NT2/D1 (cell line): ENCODE results near the gene ELK3.

Experiments used
- DNase-seq: peaks from one replicate; pipeline ENCODE4 v3.0.0-alpha.2; 2011; ENCODE audit warnings: low read depth, low spot score
- H3K27me3 ChIP-seq: 2 replicates; pipeline ENCODE4 v1.6.0; 2011; ENCODE audit warnings: mild to moderate bottlenecking; ENCODE audit not compliant: insufficient read length, insufficient read depth
- H3K36me3 ChIP-seq: 2 replicates; pipeline ENCODE4 v1.6.1; 2011; ENCODE audit warnings: mild to moderate bottlenecking, low read length, mixed read lengths; ENCODE audit not compliant: insufficient read depth, insufficient read length
- H3K4me1 ChIP-seq: 2 replicates; pipeline ENCODE4 v1.5.1; 2011; ENCODE audit not compliant: insufficient read depth, insufficient read length
- H3K4me3 ChIP-seq: 2 replicates; pipeline ENCODE4 v1.5.1; 2011; ENCODE audit warnings: low read depth; ENCODE audit not compliant: insufficient read length
- H3K9ac ChIP-seq: 2 replicates; pipeline ENCODE4 v1.6.0; 2011; ENCODE audit warnings: low read depth; ENCODE audit not compliant: insufficient read length
- H3K9me3 ChIP-seq: 2 replicates; pipeline ENCODE4 v1.5.1; 2011; ENCODE audit warnings: mild to moderate bottlenecking, low read length; ENCODE audit not compliant: insufficient read depth
- SUZ12 ChIP-seq: IDR thresholded peaks from 2 replicates; pipeline ENCODE4 v1.6.1; 2011; ENCODE audit not compliant: insufficient read length, insufficient read depth; ENCODE audit errors: extremely low read depth
- YY1 ChIP-seq: IDR thresholded peaks from 2 replicates; pipeline ENCODE4 v1.6.1; 2011; ENCODE audit not compliant: insufficient read length, insufficient read depth
- ZNF274 ChIP-seq: IDR thresholded peaks from 2 replicates; pipeline ENCODE4 v1.6.1; 2011; ENCODE audit warnings: mild to moderate bottlenecking, low read depth, low read length

The ELK3 gene

GRCh38 chr12:96239711-96240635 lies 45.8 kb downstream of the ELK3 start:
- peaks cover 4% of the 10 kb centered on the region for H3K4me1 ChIP-seq
- no peak overlapping the region for H3K9ac ChIP-seq
- no peaks in the 10 kb centered on the region for H3K9me3 ChIP-seq
- no peak for TF ChIP-seq SUZ12
- no peak for TF ChIP-seq YY1
- no peak for TF ChIP-seq ZNF274
- no peaks in the 10 kb centered on the region for H3K27me3 ChIP-seq
- no peak for DNase-seq
- peaks cover 68% of the 10 kb centered on the region for H3K36me3 ChIP-seq
- H3K4me3 ChIP-seq: no peak overlapping the region

DNA sequence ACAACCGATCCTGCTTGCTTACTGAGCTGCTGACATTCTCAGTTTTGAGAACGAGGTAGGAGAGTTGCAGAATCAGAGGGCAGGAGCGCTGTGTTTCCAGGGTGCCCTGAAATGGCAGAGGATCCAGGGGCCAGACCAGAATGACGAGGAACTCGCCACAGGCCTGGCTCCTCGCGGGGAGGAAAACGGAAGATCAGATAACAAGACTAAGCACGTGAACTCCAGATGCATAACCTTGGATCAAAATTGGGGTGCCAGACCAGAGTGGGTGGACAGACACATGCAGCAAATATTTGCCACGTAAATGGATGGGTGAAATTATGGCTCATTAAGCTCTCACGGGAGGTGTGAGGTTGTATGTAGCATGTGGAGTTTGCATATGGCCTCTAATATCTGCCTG lies 46.5 kb downstream of the ELK3 start:
- DNase-seq: no peak
- no peak for TF ChIP-seq YY1
- TF ChIP-seq SUZ12: no peak
- no peak for TF ChIP-seq ZNF274
- Histone ChIP-seq H3K36me3 (peaks cover 64% of the 10 kb centered on the region), H3K4me1 (peaks cover 4% of the 10 kb centered on the region), H3K9me3 (no peaks in the 10 kb centered on the region), H3K4me3 (no peak overlapping the region), H3K27me3 (no peaks in the 10 kb centered on the region), H3K9ac (no peak overlapping the region)

DNA sequence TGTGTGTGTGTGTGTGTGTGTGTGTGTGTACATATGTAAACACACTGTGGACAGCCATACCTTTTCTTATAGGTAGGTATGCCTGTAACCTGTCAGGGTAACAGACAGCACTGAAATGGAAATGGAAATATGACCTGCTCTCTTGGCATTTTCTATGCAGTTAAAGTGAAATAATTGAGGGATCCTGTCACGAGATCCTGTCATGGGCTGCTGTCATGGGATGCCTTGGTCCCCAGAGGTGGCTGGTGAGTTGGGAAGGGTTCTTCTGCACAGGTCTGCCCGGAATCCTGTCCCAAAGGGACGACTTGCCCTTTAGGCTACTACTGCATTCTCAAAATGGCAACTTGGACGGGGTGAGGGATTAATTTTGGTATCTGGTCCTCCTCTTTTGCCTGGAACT lies 47.3 kb downstream of the ELK3 start:
- Histone ChIP-seq H3K36me3 (peaks cover 60% of the 10 kb centered on the region), H3K27me3 (no peaks in the 10 kb centered on the region), H3K9ac (no peak overlapping the region), H3K4me1 (peaks cover 4% of the 10 kb centered on the region), H3K4me3 (no peak overlapping the region), H3K9me3 (no peaks in the 10 kb centered on the region)
- DNase-seq: no peak
- TF ChIP-seq ZNF274 (no peak), YY1 (no peak), SUZ12 (no peak)

DNA sequence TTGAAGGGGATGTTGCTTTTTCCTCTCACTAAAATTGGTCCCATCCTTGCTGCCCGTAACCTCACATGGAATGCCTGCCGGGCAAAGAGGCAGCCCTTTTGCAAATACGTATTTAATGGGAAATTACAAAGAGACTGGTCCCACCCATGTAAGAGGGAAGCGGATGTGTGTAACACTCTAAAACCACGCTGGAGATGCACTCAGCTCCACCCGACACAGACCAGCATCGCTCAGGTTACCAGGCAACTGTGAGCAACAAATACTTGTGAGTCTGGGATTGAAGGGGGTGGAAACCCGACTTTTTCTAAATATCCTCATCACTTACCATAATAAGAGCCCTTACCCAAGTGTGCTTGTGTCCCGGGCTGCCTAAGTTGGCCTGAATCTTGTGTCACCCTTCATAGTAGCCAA lies 47.7 kb downstream of the ELK3 start:
- TF ChIP-seq YY1: no peak
- no peak for TF ChIP-seq ZNF274
- no peak for TF ChIP-seq SUZ12
- H3K4me1 ChIP-seq: peaks cover 4% of the 10 kb centered on the region

DNA sequence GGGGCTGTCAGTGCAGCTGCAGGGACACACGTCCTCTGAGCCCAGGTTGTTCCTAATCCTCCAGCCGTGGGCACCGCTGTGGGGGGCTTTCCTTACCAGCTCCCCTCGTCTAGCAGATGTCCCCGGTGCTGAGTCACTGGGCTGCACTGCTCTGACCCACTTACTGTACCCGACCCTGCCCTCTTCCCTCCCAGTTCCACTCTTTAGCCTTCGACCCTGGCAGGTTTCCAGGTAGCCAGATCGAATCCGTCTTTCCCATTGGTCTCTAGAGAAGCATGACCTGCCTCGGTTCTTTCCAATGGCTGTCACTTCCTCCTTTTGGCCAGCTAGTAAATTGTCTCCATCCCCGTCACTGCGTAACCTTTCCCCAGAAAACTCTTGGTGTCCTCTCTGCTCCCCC lies 48.4 kb downstream of the ELK3 start:
- Histone ChIP-seq H3K27me3 (no peaks in the 10 kb centered on the region), H3K4me1 (peaks cover 4% of the 10 kb centered on the region), H3K9me3 (no peaks in the 10 kb centered on the region), H3K4me3 (no peak overlapping the region), H3K36me3 (peaks cover 61% of the 10 kb centered on the region), H3K9ac (no peak overlapping the region)
- DNase-seq: no peak
- TF ChIP-seq ZNF274 (no peak), SUZ12 (no peak), YY1 (no peak)

More for the DNA sequence above, 47.7 kb downstream of the ELK3 start:
- H3K4me3 ChIP-seq: no peak overlapping the region
- H3K36me3 ChIP-seq: peaks cover 60% of the 10 kb centered on the region
- no peak for DNase-seq
- H3K9ac ChIP-seq: no peak overlapping the region
- no peaks in the 10 kb centered on the region for H3K27me3 ChIP-seq
- no peaks in the 10 kb centered on the region for H3K9me3 ChIP-seq

DNA sequence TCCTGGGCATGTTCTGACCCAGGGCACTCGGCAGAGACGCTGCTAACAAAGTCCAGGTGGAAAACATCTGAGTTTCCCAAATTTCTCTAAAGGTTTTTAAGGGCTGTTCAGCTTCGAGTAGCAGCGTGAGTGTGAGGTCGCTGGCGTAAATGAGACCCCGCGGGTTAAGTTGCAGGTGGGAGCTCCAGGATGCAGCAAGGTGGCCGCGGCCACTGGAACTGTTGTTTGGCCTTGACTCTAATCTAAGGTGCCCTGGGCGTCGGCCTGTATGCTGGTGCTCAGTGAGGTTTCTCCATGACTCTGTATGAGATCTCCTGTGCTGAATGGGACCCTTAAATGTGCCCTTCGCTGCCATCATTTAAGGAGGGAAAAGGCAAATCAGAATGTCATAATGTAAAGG lies 50.7 kb downstream of the ELK3 start:
- Histone ChIP-seq H3K27me3 (no peaks in the 10 kb centered on the region), H3K9me3 (no peaks in the 10 kb centered on the region), H3K4me3 (no peak overlapping the region), H3K36me3 (peaks cover 70% of the 10 kb centered on the region), H3K4me1 (no peaks in the 10 kb centered on the region), H3K9ac (no peak overlapping the region)
- DNase-seq: no peak
- TF ChIP-seq ZNF274 (no peak), YY1 (no peak), SUZ12 (no peak)

DNA sequence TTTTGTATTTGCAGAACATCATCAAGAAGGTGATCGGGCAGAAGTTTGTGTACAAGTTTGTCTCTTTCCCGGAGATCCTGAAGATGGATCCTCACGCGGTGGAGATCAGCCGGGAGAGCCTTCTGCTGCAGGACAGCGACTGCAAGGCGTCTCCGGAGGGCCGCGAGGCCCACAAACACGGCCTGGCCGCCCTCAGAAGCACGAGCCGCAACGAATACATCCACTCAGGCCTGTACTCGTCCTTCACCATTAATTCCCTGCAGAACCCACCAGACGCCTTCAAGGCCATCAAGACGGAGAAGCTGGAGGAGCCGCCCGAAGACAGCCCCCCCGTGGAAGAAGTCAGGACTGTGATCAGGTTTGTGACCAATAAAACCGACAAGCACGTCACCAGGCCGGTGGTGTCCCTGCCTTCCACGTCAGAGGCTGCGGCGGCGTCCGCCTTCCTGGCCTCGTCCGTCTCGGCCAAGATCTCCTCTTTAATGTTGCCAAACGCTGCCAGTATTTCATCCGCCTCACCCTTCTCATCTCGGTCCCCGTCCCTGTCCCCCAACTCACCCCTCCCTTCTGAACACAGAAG lies 52.8 kb downstream of the ELK3 start:
- no peak overlapping the region for H3K9ac ChIP-seq
- DNase-seq: no peak
- H3K36me3 ChIP-seq: peaks cover 73% of the 10 kb centered on the region
- H3K4me1 ChIP-seq: no peaks in the 10 kb centered on the region
- TF ChIP-seq ZNF274 (no peak), YY1 (no peak), SUZ12 (no peak)
- H3K9me3 ChIP-seq: no peaks in the 10 kb centered on the region
- no peak overlapping the region for H3K4me3 ChIP-seq
- no peaks in the 10 kb centered on the region for H3K27me3 ChIP-seq
